Loucy (cell line): ENCODE data around the gene GEMIN4.
A peak's percentile ranks its signal among the peaks of the same experiment; 100 is the strongest.
"Not testable (repeated sequence)": the region's sequence is repeated elsewhere in the genome, so short reads cannot be mapped to it uniquely, and the experiment has no call there.

Experiments used
- H2AFZ ChIP-seq: fragments of 200-600 bp; sonication (generic); 2 replicates; pipeline ENCODE4 v1.6.0; 2016; ENCODE audit warnings: antibody characterized with exemption, mild to moderate bottlenecking, low read length, moderate library complexity
- H3F3A ChIP-seq: fragments of 200-600 bp; 2 replicates; pipeline ENCODE4 v1.6.0; 2016; ENCODE audit warnings: antibody characterized with exemption, low read depth, mild to moderate bottlenecking
- H3K27me3 ChIP-seq: fragments of 200-600 bp; sonication (generic); 2 replicates; pipeline ENCODE4 v1.6.1; 2014; ENCODE audit warnings: low read length, mild to moderate bottlenecking; ENCODE audit not compliant: insufficient read depth, poor library complexity, severe bottlenecking
- H3K36me3 ChIP-seq: fragments of 200-600 bp; sonication (generic); 2 replicates; pipeline ENCODE4 v1.6.1; 2016; ENCODE audit warnings: low read length; ENCODE audit not compliant: insufficient read depth
- H3K4me1 ChIP-seq: fragments of 200-600 bp; sonication (generic); 2 replicates; pipeline ENCODE4 v1.5.1; 2014; ENCODE audit warnings: low read length, mild to moderate bottlenecking; ENCODE audit not compliant: insufficient read depth, poor library complexity, severe bottlenecking
- H3K4me2 ChIP-seq: fragments of 200-600 bp; sonication (generic); 2 replicates; pipeline ENCODE4 v1.6.0; 2014; ENCODE audit warnings: antibody characterized with exemption, low read length, low read depth, mild to moderate bottlenecking; ENCODE audit not compliant: poor library complexity, severe bottlenecking
- H3K4me3 ChIP-seq: fragments of 200-600 bp; sonication (generic); 2 replicates; pipeline ENCODE4 v1.5.1; 2014; ENCODE audit warnings: low read length, mild to moderate bottlenecking, mixed read lengths; ENCODE audit not compliant: poor library complexity, severe bottlenecking
- H3K79me2 ChIP-seq: fragments of 200-600 bp; sonication (generic); 2 replicates; pipeline ENCODE4 v1.6.1; 2014; ENCODE audit warnings: low read length; ENCODE audit not compliant: insufficient read depth
- H3K9ac ChIP-seq: fragments of 200-600 bp; sonication (generic); 2 replicates; pipeline ENCODE4 v1.6.0; 2014; ENCODE audit warnings: mild to moderate bottlenecking, low read depth, low read length, moderate library complexity; ENCODE audit not compliant: poor library complexity, severe bottlenecking
- H3K9me2 ChIP-seq: fragments of 200-600 bp; sonication (generic); replicated peaks from 2 replicates; pipeline ENCODE4 v1.6.1; 2016; ENCODE audit warnings: low read depth, low read length, mixed read lengths
- H3K9me3 ChIP-seq: fragments of 200-600 bp; sonication (generic); 2 replicates; pipeline ENCODE4 v1.6.1; 2014; ENCODE audit warnings: mild to moderate bottlenecking, antibody characterized with exemption, low read length, low read depth; ENCODE audit not compliant: insufficient read depth
- H4K20me1 ChIP-seq: fragments of 200-600 bp; sonication (generic); 2 replicates; pipeline ENCODE4 v1.6.0; 2014; ENCODE audit warnings: antibody characterized with exemption, low read length, mild to moderate bottlenecking; ENCODE audit not compliant: insufficient read depth, poor library complexity, severe bottlenecking
- EZH2phosphoT487 ChIP-seq: fragments of 200-600 bp; IDR thresholded peaks from 2 replicates; pipeline ENCODE4 v1.6.1; 2018; ENCODE audit warnings: antibody characterized with exemption, mild to moderate bottlenecking, moderate library complexity, borderline replicate concordance
- TF ChIP-seq, protein P1 (sequence below): fragments of 200-600 bp; sonication (generic); conservative IDR thresholded peaks from 2 replicates; pipeline ENCODE4 v1.5.1; 2014; ENCODE audit warnings: mild to moderate bottlenecking, antibody characterized with exemption, low read length

The GEMIN4 gene

DNA sequence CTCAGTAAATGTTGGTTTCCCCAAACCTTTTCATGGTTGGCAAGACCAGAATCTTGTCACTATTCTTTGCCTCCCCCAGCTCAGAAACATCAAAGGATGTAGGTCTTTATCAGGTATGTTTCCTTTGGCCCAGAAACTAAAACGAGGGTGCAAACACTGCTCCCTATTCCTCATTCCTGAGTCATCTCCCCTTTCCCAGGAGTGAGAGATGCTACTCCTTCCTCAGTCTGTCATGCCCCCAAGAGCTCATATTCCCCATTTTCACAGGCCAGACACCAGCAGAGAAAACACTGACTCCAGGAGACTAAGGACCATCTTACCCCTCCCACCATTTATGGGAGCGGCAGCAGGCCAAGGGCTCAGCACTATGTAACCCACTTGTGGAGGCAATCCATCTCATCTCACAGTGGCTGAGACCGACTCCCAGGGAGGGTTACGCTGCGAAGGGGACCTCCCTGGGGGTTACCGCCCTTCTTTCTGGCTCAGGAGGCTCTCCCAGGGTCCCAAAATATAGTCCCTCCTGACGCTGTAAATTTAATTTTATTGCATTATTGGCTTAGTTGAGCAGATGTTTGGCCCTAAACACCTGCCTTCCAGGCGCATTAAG is 1.5 kb downstream of the GEMIN4 start:
- no peaks in the 10 kb centered on the region for H3K27me3 ChIP-seq
- peaks cover 23% of the 10 kb centered on the region; the same call in 1 of the 2 replicates for H3K36me3 ChIP-seq
- H3K9me2 ChIP-seq = no peaks in the 10 kb centered on the region
- peak overlapping the region; percentile 86 for H3K9ac ChIP-seq
- H3K79me2 ChIP-seq = peaks cover 35% of the 10 kb centered on the region
- H4K20me1 ChIP-seq = peaks cover 6% of the 10 kb centered on the region
- H3K9me3 ChIP-seq = no peaks in the 10 kb centered on the region
- H3F3A ChIP-seq = peaks cover 12% of the 10 kb centered on the region
- H2AFZ ChIP-seq = no peak overlapping the region
- peaks cover 27% of the 10 kb centered on the region for H3K4me1 ChIP-seq
- peak overlapping the region; percentile 94 for H3K4me2 ChIP-seq
- H3K4me3 ChIP-seq = peak overlapping the region; percentile 79
- TF ChIP-seq, protein P1, sequence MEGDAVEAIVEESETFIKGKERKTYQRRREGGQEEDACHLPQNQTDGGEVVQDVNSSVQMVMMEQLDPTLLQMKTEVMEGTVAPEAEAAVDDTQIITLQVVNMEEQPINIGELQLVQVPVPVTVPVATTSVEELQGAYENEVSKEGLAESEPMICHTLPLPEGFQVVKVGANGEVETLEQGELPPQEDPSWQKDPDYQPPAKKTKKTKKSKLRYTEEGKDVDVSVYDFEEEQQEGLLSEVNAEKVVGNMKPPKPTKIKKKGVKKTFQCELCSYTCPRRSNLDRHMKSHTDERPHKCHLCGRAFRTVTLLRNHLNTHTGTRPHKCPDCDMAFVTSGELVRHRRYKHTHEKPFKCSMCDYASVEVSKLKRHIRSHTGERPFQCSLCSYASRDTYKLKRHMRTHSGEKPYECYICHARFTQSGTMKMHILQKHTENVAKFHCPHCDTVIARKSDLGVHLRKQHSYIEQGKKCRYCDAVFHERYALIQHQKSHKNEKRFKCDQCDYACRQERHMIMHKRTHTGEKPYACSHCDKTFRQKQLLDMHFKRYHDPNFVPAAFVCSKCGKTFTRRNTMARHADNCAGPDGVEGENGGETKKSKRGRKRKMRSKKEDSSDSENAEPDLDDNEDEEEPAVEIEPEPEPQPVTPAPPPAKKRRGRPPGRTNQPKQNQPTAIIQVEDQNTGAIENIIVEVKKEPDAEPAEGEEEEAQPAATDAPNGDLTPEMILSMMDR = no peak
- no peak for TF ChIP-seq EZH2phosphoT487

DNA sequence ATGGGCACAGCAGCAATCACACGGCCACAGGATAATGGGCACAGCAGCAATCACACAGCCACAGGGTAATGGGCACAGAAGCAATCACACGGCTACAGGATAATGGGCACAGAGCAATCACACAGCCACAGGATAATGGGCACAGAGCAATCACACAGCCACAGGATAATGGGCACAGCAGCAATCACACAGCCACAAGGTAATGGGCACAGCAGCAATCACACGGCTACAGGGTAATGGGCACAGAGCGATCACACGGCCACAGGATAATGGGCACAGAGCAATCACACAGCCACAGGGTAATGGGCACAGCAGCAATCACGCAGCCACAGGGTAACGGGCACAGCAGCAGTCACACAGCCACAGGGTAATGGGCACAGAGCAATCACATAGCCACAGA is 2.7 kb downstream of the GEMIN4 start:
- H3K79me2 ChIP-seq = peaks cover 40% of the 10 kb centered on the region
- peak overlapping the region; percentile 79 for H3K4me3 ChIP-seq
- H3K9ac ChIP-seq = peak overlapping the region; percentile 86
- not testable (repeated sequence) for H3F3A ChIP-seq, H3K9me3 ChIP-seq, H4K20me1 ChIP-seq, H3K27me3 ChIP-seq, H2AFZ ChIP-seq, H3K9me2 ChIP-seq
- peaks cover 27% of the 10 kb centered on the region for H3K4me1 ChIP-seq
- H3K36me3 ChIP-seq = peaks cover 34% of the 10 kb centered on the region; the same call in 1 of the 2 replicates
- H3K4me2 ChIP-seq = peak overlapping the region; percentile 94

- H3K79me2 ChIP-seq = peaks cover 40% of the 10 kb centered on the region
- H3K4me2 ChIP-seq = peak overlapping the region; percentile 51
- not testable (repeated sequence) for H3K9me2 ChIP-seq, H3K9ac ChIP-seq, H3F3A ChIP-seq, H4K20me1 ChIP-seq, H3K9me3 ChIP-seq, H2AFZ ChIP-seq, H3K27me3 ChIP-seq
- peaks cover 39% of the 10 kb centered on the region; the same call in 1 of the 2 replicates for H3K36me3 ChIP-seq
- H3K4me1 ChIP-seq = peaks cover 27% of the 10 kb centered on the region
- peak overlapping the region; percentile 43 for H3K4me3 ChIP-seq
These were observed 3.5 kb downstream of the GEMIN4 start for GRCh38 chr17:748604-749003.

- H4K20me1 ChIP-seq = peaks cover 10% of the 10 kb centered on the region
- H3K4me1 ChIP-seq = peaks cover 21% of the 10 kb centered on the region
- H3K4me3 ChIP-seq = no peak overlapping the region
- H3K79me2 ChIP-seq = peaks cover 40% of the 10 kb centered on the region
- H2AFZ ChIP-seq = no peak overlapping the region
- H3K36me3 ChIP-seq = peaks cover 46% of the 10 kb centered on the region; the same call in 1 of the 2 replicates
- no peaks in the 10 kb centered on the region for H3F3A ChIP-seq
- TF ChIP-seq EZH2phosphoT487 = no peak
- TF ChIP-seq, protein P1 = no peak
- no peaks in the 10 kb centered on the region for H3K9me3 ChIP-seq
- no peak overlapping the region for H3K4me2 ChIP-seq
- H3K9ac ChIP-seq = no peak overlapping the region
- H3K27me3 ChIP-seq = no peaks in the 10 kb centered on the region
- no peaks in the 10 kb centered on the region for H3K9me2 ChIP-seq
These were observed 5.1 kb downstream of the GEMIN4 start for GRCh38 chr17:746783-747629.
